ENCODE measurements around the gene GADL1.

Gene GADL1

GRCh38 chr3:30932513-30933098 lies 38.1 kb upstream of the GADL1 start:
- Histone ChIP-seq H3K36me3 (ENCODE audit: control insufficient read depth in 2 of 2, insufficient read depth in 1 of 2, low read length in 2 of 2) (no peaks in the 10 kb centered on the region), H3K4me3 (ENCODE audit: low read depth, low read length) (no peak overlapping the region), H3K27ac (ENCODE audit: extremely low read depth, low read depth, low read length) (no peak overlapping the region), H3K4me1 (ENCODE audit: control insufficient read depth, insufficient read depth, low read length) (no peaks in the 10 kb centered on the region), H3K9me3 (ENCODE audit: control insufficient read depth, insufficient read depth, low read depth, low read length) (no peaks in the 10 kb centered on the region)
- POLR2A ChIA-PET: no interaction called here
- CTCF ChIA-PET: interaction anchor here (0.5 to 2.2 kb wide), 2 partner anchors 196 to 199 kb away, joined by 3 to 6 read pairs; no protein-coding TSS in a partner anchor
- no peak for TF ChIP-seq ZNF529 (tag by site-specific recombination; IDR thresholded peaks at IDR 0.05; ENCODE audit: insufficient replicate concordance)
- TF ChIP-seq ZNF416 (tag by site-specific recombination; IDR thresholded peaks at IDR 0.05): no peak
- no peak for TF ChIP-seq ZNF354C (tag by site-specific recombination; IDR thresholded peaks at IDR 0.05; ENCODE audit: borderline replicate concordance, low read depth)
- no peak for TF ChIP-seq FEZF1 (tag by site-specific recombination; IDR thresholded peaks at IDR 0.05)
- no peak for TF ChIP-seq ZNF548 (tag by site-specific recombination; IDR thresholded peaks at IDR 0.05)
- TF ChIP-seq ZNF549 (tag by site-specific recombination; IDR thresholded peaks at IDR 0.05): no peak
- no peak for TF ChIP-seq ZNF423 (tag by site-specific recombination; IDR thresholded peaks at IDR 0.05)
- no peak for TF ChIP-seq ZNF366 (tag by site-specific recombination; conservative IDR thresholded peaks at IDR 0.05)

GRCh38 chr3:30924763-30925162 lies 30.3 kb upstream of the GADL1 start:
- Histone ChIP-seq H3K36me3 (ENCODE audit: control insufficient read depth in 2 of 2, insufficient read depth in 1 of 2, low read length in 2 of 2) (no peaks in the 10 kb centered on the region), H3K4me1 (ENCODE audit: control insufficient read depth, insufficient read depth, low read length) (no peaks in the 10 kb centered on the region), H3K4me3 (ENCODE audit: low read depth, low read length) (no peak overlapping the region), H3K9me3 (ENCODE audit: control insufficient read depth, insufficient read depth, low read depth, low read length) (no peaks in the 10 kb centered on the region), H3K27ac (ENCODE audit: extremely low read depth, low read depth, low read length) (no peak overlapping the region)
- POLR2A ChIA-PET: no interaction called here
- TF ChIP-seq, protein P1, sequence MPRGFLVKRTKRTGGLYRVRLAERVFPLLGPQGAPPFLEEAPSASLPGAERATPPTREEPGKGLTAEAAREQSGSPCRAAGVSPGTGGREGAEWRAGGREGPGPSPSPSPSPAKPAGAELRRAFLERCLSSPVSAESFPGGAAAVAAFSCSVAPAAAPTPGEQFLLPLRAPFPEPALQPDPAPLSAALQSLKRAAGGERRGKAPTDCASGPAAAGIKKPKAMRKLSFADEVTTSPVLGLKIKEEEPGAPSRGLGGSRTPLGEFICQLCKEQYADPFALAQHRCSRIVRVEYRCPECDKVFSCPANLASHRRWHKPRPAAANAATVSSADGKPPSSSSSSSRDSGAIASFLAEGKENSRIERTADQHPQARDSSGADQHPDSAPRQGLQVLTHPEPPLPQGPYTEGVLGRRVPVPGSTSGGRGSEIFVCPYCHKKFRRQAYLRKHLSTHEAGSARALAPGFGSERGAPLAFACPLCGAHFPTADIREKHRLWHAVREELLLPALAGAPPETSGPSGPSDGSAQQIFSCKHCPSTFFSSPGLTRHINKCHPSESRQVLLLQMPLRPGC (tag by site-specific recombination; IDR thresholded peaks at IDR 0.05): no peak
- TF ChIP-seq ZNF585B (tag by site-specific recombination; IDR thresholded peaks at IDR 0.05) (no peak), ZNF140 (tag by site-specific recombination; IDR thresholded peaks at IDR 0.05) (no peak), ZNF521 (tag by site-specific recombination; IDR thresholded peaks at IDR 0.05) (no peak), ZNF510 (tag by site-specific recombination; IDR thresholded peaks at IDR 0.05; ENCODE audit: insufficient replicate concordance) (no peak), ZBTB21 (tag by site-specific recombination; IDR thresholded peaks at IDR 0.05) (no peak), ZNF701 (tag by site-specific recombination; IDR thresholded peaks at IDR 0.05) (no peak), ZNF366 (tag by site-specific recombination; conservative IDR thresholded peaks at IDR 0.05) (no peak), ZNF629 (tag by site-specific recombination; IDR thresholded peaks at IDR 0.05) (no peak), WT1 (tag by site-specific recombination; IDR thresholded peaks at IDR 0.05) (no peak), ZNF426 (tag by site-specific recombination; IDR thresholded peaks at IDR 0.05) (no peak), ZNF621 (tag by site-specific recombination; IDR thresholded peaks at IDR 0.05) (no peak), ZNF473 (tag by site-specific recombination; IDR thresholded peaks at IDR 0.05) (no peak)
- TF ChIP-seq, protein P2, sequence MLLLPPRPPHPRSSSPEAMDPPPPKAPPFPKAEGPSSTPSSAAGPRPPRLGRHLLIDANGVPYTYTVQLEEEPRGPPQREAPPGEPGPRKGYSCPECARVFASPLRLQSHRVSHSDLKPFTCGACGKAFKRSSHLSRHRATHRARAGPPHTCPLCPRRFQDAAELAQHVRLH (tag by site-specific recombination; IDR thresholded peaks at IDR 0.05): no peak
- CTCF ChIA-PET: interaction anchor here (1.5 kb wide), 1 partner anchor 9 kb away, joined by 4 read pairs; no protein-coding TSS in a partner anchor

- no peak overlapping the region for H3K27ac ChIP-seq (ENCODE audit: extremely low read depth, low read depth, low read length)
- H3K4me3 ChIP-seq (ENCODE audit: low read depth, low read length): no peak overlapping the region
- TF ChIP-seq ZNF704 (tag by site-specific recombination; IDR thresholded peaks at IDR 0.05): no peak
- no peak for TF ChIP-seq ZBTB8A (tag by site-specific recombination; IDR thresholded peaks at IDR 0.05)
- TF ChIP-seq, protein P3, sequence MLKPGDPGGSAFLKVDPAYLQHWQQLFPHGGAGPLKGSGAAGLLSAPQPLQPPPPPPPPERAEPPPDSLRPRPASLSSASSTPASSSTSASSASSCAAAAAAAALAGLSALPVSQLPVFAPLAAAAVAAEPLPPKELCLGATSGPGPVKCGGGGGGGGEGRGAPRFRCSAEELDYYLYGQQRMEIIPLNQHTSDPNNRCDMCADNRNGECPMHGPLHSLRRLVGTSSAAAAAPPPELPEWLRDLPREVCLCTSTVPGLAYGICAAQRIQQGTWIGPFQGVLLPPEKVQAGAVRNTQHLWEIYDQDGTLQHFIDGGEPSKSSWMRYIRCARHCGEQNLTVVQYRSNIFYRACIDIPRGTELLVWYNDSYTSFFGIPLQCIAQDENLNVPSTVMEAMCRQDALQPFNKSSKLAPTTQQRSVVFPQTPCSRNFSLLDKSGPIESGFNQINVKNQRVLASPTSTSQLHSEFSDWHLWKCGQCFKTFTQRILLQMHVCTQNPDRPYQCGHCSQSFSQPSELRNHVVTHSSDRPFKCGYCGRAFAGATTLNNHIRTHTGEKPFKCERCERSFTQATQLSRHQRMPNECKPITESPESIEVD (tag by site-specific recombination; IDR thresholded peaks at IDR 0.05): no peak
- no peak for TF ChIP-seq ZNF529 (tag by site-specific recombination; IDR thresholded peaks at IDR 0.05; ENCODE audit: insufficient replicate concordance)
- TF ChIP-seq, protein P4, sequence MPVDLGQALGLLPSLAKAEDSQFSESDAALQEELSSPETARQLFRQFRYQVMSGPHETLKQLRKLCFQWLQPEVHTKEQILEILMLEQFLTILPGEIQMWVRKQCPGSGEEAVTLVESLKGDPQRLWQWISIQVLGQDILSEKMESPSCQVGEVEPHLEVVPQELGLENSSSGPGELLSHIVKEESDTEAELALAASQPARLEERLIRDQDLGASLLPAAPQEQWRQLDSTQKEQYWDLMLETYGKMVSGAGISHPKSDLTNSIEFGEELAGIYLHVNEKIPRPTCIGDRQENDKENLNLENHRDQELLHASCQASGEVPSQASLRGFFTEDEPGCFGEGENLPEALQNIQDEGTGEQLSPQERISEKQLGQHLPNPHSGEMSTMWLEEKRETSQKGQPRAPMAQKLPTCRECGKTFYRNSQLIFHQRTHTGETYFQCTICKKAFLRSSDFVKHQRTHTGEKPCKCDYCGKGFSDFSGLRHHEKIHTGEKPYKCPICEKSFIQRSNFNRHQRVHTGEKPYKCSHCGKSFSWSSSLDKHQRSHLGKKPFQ (tag by site-specific recombination; IDR thresholded peaks at IDR 0.05): no peak
Measured at GRCh38 chr3:30919564-30919963, 25.1 kb upstream of the GADL1 start.

More at GRCh38 chr3:30919564-30919963, 25.1 kb upstream of the GADL1 start:
- CTCF ChIA-PET: no interaction called here
- H3K4me1 ChIP-seq (ENCODE audit: control insufficient read depth, insufficient read depth, low read length): no peaks in the 10 kb centered on the region
- POLR2A ChIA-PET: no interaction called here
- no peaks in the 10 kb centered on the region for H3K36me3 ChIP-seq (ENCODE audit: control insufficient read depth in 2 of 2, insufficient read depth in 1 of 2, low read length in 2 of 2)
- no peaks in the 10 kb centered on the region for H3K9me3 ChIP-seq (ENCODE audit: control insufficient read depth, insufficient read depth, low read depth, low read length)
